Stimulated activated naive CD8-positive, alpha-beta T cell treated with anti-CD3 and anti-CD28 coated beads, Interleukin-15, Interleukin-2, amounts not matched to agents 100 ng/mL and 50 ng/mL, for 24 hours (primary cell): ENCODE measurements around the gene TOP3B.
"Not testable (repeated sequence)": the region's sequence is repeated elsewhere in the genome, so short reads cannot be mapped to it uniquely, and the experiment has no call there.

Source experiments
- H3K27ac Mint-ChIP-seq: one replicate; pipeline ENCODE4 v1.8.0; 2021; ENCODE audit warnings: mild to moderate bottlenecking, mixed read lengths
- H3K27me3 Mint-ChIP-seq: one replicate; pipeline ENCODE4 v1.8.0; 2021; ENCODE audit warnings: mixed read lengths
- H3K36me3 Mint-ChIP-seq: one replicate; pipeline ENCODE4 v1.8.0; 2021; ENCODE audit warnings: low read depth, mixed read lengths
- H3K4me1 Mint-ChIP-seq: one replicate; pipeline ENCODE4 v1.8.0; 2021; ENCODE audit warnings: low read depth, mixed read lengths
- H3K4me3 Mint-ChIP-seq: one replicate; pipeline ENCODE4 v1.8.0; 2021; ENCODE audit warnings: mild to moderate bottlenecking, mixed read lengths
- H3K9me3 Mint-ChIP-seq: one replicate; pipeline ENCODE4 v1.8.0; 2021; ENCODE audit warnings: mixed read lengths

TOP3B gene

GRCh38 chr22:21939935-21940334, 42.7 kb downstream of the TOP3B start:
- H3K36me3 Mint-ChIP-seq, result peaks cover 21% of the 10 kb centered on the region
- not testable (repeated sequence) for H3K4me3 Mint-ChIP-seq, H3K9me3 Mint-ChIP-seq, H3K27me3 Mint-ChIP-seq
- H3K27ac Mint-ChIP-seq, result peak overlapping the region; percentile 77
- peaks cover 62% of the 10 kb centered on the region for H3K4me1 Mint-ChIP-seq

- Mint-ChIP-seq H3K27ac (peak overlapping the region; percentile 77), H3K9me3 (no peaks in the 10 kb centered on the region), H3K27me3 (no peaks in the 10 kb centered on the region), H3K36me3 (peaks cover 21% of the 10 kb centered on the region), H3K4me1 (peaks cover 62% of the 10 kb centered on the region), H3K4me3 (peak overlapping the region; percentile 26)
Measured at GRCh38 chr22:21939461-21939913, 43.1 kb downstream of the TOP3B start.

GRCh38 chr22:21938906-21939305, 43.7 kb downstream of the TOP3B start:
- Mint-ChIP-seq H3K4me1 (peaks cover 61% of the 10 kb centered on the region), H3K27me3 (no peaks in the 10 kb centered on the region), H3K27ac (peak overlapping the region; percentile 77), H3K36me3 (peaks cover 21% of the 10 kb centered on the region), H3K4me3 (peak overlapping the region; percentile 83), H3K9me3 (no peaks in the 10 kb centered on the region)

DNA sequence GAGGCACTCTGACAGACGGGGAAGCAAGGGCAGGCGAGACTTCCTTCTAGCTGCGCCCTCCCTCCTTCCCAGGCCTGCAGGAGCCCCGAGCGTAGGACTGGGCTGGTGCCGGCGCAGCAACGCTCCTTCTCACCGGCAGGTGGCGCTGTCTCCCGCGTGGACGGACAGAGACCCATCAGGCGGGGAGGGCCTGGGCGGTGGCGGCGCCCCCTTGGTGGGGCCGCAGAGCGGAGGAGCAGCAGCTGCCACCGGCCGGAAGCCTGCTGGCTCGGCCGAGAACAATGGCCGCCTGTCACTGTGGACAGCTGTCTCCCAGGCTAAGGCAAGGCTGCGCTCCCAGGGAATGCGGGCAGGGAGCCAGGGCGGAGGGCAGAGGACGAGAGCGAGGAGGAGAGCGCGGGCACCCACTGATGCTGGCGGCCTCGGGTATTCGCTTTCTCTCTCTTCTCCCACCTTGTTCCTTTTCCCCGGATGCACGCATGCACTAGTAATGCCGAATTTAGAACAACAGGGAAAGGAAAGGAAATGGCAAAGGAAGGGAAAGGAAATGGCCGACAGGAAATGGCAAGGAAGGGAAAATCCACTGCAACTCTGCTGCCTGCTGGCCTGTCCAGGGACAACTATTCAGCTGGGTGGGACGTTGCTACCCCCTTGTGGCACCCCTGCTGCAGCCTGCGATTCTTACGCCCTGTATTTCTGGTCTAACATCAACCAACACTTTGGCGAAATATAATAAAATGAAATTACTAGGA, 44.3 kb downstream of the TOP3B start:
- Mint-ChIP-seq H3K4me3 (peak overlapping the region; percentile 83), H3K36me3 (peaks cover 21% of the 10 kb centered on the region), H3K9me3 (no peaks in the 10 kb centered on the region), H3K4me1 (peaks cover 54% of the 10 kb centered on the region), H3K27ac (peak overlapping the region; percentile 87), H3K27me3 (no peaks in the 10 kb centered on the region)

- peak overlapping the region; percentile 83 for H3K4me3 Mint-ChIP-seq
- no peaks in the 10 kb centered on the region for H3K27me3 Mint-ChIP-seq
- peaks cover 21% of the 10 kb centered on the region for H3K36me3 Mint-ChIP-seq
- H3K4me1 Mint-ChIP-seq, result peaks cover 49% of the 10 kb centered on the region
- H3K27ac Mint-ChIP-seq, result peak overlapping the region; percentile 87
- H3K9me3 Mint-ChIP-seq, result no peaks in the 10 kb centered on the region
Measured at GRCh38 chr22:21937821-21938070, 44.8 kb downstream of the TOP3B start.

DNA sequence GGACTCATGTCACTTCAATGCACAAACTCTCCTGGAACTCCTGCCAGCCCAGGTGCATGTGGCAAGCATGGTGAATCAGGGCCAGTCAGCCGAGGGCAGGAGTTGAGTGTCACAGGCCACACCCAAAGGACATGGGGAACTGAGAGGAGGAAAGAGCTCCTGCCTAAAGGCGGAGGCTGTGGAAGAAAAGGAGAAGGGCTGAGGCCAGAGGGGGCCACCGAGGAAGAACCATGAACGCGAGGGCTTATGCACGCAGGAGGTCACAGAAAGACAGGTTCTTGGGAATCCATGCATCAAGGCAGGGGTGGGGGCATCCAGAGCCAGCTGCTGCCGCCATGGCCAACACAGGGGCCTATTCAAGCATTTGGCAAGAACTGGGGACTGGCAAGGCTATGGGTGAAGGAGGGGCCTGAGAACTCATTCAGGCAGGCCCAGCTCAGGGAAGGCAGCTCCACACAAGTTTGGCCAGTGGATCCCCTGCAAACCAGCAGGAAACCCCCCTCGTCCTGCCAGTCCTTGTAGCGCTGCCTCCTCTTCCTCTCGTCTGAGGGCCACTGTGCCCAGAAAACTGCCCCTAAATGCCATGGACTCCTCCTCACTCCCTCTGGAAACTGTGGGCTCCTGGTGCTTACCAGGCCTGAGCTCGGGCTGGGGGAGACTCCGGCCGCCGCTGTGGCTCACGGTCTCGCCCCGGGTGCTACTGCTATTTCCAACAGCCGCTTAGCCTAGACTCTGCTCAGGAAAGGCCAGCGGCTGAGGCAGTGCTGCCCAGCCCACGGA, 45.4 kb downstream of the TOP3B start:
- Mint-ChIP-seq H3K27me3 (no peaks in the 10 kb centered on the region), H3K4me1 (peaks cover 44% of the 10 kb centered on the region), H3K27ac (no peak overlapping the region), H3K4me3 (no peak overlapping the region), H3K36me3 (peaks cover 21% of the 10 kb centered on the region), H3K9me3 (no peaks in the 10 kb centered on the region)

DNA sequence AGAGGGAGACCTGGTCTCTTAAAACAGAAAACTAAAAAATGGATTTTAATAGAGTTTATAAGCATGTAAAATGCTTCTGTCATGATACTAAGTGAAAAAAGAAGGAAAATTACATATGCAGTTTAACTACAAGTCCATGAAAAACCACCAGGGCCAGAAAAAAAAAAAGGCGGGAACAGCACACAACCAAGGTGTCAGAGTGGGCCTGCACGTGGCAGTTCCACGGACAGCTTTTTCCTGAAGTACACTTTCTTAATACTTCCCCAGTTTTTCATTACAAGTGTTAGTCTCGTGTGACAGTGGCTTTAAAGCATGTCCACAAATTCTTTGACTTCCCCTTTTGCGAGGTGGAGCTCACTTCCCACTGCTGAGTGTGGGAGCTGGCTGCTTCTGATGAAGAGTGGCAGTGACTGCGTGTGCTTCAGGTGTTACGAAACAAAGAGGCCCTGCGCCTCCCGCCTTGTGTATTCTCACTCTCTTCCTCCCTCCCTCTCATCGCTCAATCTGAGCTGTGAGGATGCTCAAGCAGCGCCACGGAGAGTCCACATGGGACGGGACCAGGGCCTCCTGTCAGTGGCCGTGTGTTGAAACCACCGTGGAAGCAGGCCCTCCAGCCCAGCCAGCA, 46.3 kb downstream of the TOP3B start:
- Mint-ChIP-seq H3K36me3 (peaks cover 21% of the 10 kb centered on the region), H3K4me3 (no peak overlapping the region), H3K4me1 (peaks cover 34% of the 10 kb centered on the region), H3K27ac (no peak overlapping the region), H3K9me3 (no peaks in the 10 kb centered on the region), H3K27me3 (no peaks in the 10 kb centered on the region)

DNA sequence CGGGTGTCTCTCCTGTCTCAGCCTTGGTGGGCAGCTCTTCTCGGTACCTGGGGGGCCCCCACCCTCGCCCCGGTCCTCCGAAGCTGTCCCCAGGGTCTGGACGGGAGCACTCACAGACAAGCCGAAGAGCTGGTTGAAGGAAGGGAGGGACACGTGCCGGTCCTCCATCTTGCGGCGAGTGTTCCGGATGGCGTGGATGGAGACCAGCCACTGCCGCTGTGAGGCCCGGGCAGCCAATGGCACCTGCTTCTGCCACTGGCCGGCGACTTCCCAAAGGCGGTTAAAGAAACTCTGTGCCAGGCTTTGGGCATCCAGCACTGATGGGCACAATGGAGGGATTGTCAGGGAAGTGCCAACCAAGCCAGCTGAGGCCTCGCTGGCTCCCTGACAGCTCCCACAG, 48.7 kb downstream of the TOP3B start:
- no peak overlapping the region for H3K4me3 Mint-ChIP-seq
- no peak overlapping the region for H3K27ac Mint-ChIP-seq
- no peaks in the 10 kb centered on the region for H3K9me3 Mint-ChIP-seq
- peaks cover 23% of the 10 kb centered on the region for H3K36me3 Mint-ChIP-seq
- H3K27me3 Mint-ChIP-seq, result no peaks in the 10 kb centered on the region
- peaks cover 25% of the 10 kb centered on the region for H3K4me1 Mint-ChIP-seq

DNA sequence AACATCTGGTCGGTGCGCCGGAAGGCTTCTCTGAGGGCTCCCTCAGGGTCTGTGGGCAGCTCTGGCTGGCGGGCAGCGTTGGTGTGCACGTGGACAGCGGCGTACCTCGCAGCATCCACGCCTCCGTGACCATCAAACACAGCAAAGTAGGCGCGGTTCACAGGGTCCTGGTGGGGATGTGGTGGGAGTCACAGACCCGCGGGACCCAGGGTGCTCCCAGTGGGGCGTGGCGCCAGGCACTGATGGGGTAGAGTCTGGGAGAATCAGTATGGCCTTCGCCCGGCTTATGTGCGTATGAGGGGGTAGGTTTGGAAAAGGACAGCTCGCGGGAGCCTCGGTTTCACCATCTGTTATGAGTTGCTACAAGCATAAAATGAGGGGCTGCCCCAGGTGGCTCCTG, 49.2 kb downstream of the TOP3B start:
- Mint-ChIP-seq H3K27ac (no peak overlapping the region), H3K4me1 (peaks cover 20% of the 10 kb centered on the region), H3K4me3 (no peak overlapping the region), H3K9me3 (no peaks in the 10 kb centered on the region), H3K27me3 (no peaks in the 10 kb centered on the region), H3K36me3 (peaks cover 20% of the 10 kb centered on the region)

- Mint-ChIP-seq H3K27me3 (no peaks in the 10 kb centered on the region), H3K4me1 (peaks cover 10% of the 10 kb centered on the region), H3K9me3 (no peaks in the 10 kb centered on the region), H3K27ac (no peak overlapping the region), H3K4me3 (no peak overlapping the region), H3K36me3 (peaks cover 20% of the 10 kb centered on the region)
Measured at GRCh38 chr22:21932347-21932746, 50.2 kb downstream of the TOP3B start.

- no peak overlapping the region for H3K27ac Mint-ChIP-seq
- no peak overlapping the region for H3K4me3 Mint-ChIP-seq
- peaks cover 14% of the 10 kb centered on the region for H3K36me3 Mint-ChIP-seq
- no peaks in the 10 kb centered on the region for H3K9me3 Mint-ChIP-seq
- H3K4me1 Mint-ChIP-seq, result no peaks in the 10 kb centered on the region
- H3K27me3 Mint-ChIP-seq, result no peaks in the 10 kb centered on the region
Measured at GRCh38 chr22:21931056-21931455, 51.5 kb downstream of the TOP3B start.

- Mint-ChIP-seq H3K36me3 (peaks cover 9% of the 10 kb centered on the region), H3K27ac (no peak overlapping the region), H3K27me3 (no peaks in the 10 kb centered on the region), H3K4me3 (no peak overlapping the region), H3K9me3 (no peaks in the 10 kb centered on the region), H3K4me1 (no peaks in the 10 kb centered on the region)
Measured at GRCh38 chr22:21929253-21929652, 53.3 kb downstream of the TOP3B start.

DNA sequence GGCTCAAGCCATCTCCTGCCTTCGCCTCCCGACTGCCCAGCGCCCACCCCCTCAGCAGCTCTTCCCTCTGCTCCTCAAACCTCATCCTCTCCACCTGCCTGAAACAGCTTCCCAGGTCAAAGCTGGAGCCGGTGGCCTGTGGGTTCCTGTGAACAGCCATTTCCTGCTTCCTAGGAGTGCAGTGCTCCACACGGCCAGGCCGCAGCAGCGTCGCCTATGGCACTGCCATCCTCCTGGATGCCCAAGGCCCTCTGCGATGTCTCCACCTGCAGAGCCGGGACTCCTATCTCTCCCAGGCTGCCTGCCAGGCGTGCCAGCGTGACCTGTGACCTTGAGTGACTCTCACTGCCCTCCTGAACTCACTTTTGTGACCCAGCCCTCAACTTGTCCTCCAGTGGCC, 54.5 kb downstream of the TOP3B start:
- no peaks in the 10 kb centered on the region for H3K4me1 Mint-ChIP-seq

GRCh38 chr22:21927174-21927823, 55.3 kb downstream of the TOP3B start:
- peaks cover 9% of the 10 kb centered on the region for H3K36me3 Mint-ChIP-seq
- no peak overlapping the region for H3K27ac Mint-ChIP-seq
- H3K27me3 Mint-ChIP-seq, result no peaks in the 10 kb centered on the region
- no peaks in the 10 kb centered on the region for H3K4me1 Mint-ChIP-seq
- no peak overlapping the region for H3K4me3 Mint-ChIP-seq
- H3K9me3 Mint-ChIP-seq, result no peaks in the 10 kb centered on the region

More for the DNA sequence above, 54.5 kb downstream of the TOP3B start:
- no peaks in the 10 kb centered on the region for H3K27me3 Mint-ChIP-seq
- H3K9me3 Mint-ChIP-seq, result no peaks in the 10 kb centered on the region
- H3K27ac Mint-ChIP-seq, result no peak overlapping the region
- H3K36me3 Mint-ChIP-seq, result peaks cover 9% of the 10 kb centered on the region
- no peak overlapping the region for H3K4me3 Mint-ChIP-seq

- Mint-ChIP-seq H3K27ac (no peak overlapping the region), H3K9me3 (no peaks in the 10 kb centered on the region), H3K4me3 (no peak overlapping the region), H3K4me1 (no peaks in the 10 kb centered on the region), H3K27me3 (no peaks in the 10 kb centered on the region), H3K36me3 (peaks cover 9% of the 10 kb centered on the region)
Measured at GRCh38 chr22:21926728-21927127, 55.9 kb downstream of the TOP3B start.
